Chondrocyte (in vitro differentiated cells): ENCODE results near the gene WNT10A. TPM values are rescaled to one million over a fixed set of nuclear protein-coding genes. Genes with fewer than 3 reads are reported as not detected.

Experiments
- DNase-seq: peaks from one replicate; pipeline ENCODE4 v3.0.0; 2021; ENCODE audit warnings: mixed read lengths, low spot score
- H3K27ac Mint-ChIP-seq: one replicate; pipeline ENCODE4 v1.8.0; 2021; ENCODE audit warnings: mild to moderate bottlenecking, moderate library complexity, mixed read lengths; ENCODE audit not compliant: unreplicated experiment
- H3K27me3 Mint-ChIP-seq: 2 replicates; pipeline ENCODE4 v1.8.0; 2021; ENCODE audit warnings: low read depth, mixed read lengths
- H3K36me3 Mint-ChIP-seq: 2 replicates; pipeline ENCODE4 v1.8.0; 2021; ENCODE audit warnings: low read depth, mixed read lengths
- H3K4me1 Mint-ChIP-seq: 2 replicates; pipeline ENCODE4 v1.8.0; 2021; ENCODE audit warnings: low read depth, mild to moderate bottlenecking, mixed read lengths
- H3K4me3 Mint-ChIP-seq: one replicate; pipeline ENCODE4 v1.8.0; 2021; ENCODE audit warnings: mild to moderate bottlenecking, moderate library complexity, mixed read lengths; ENCODE audit not compliant: unreplicated experiment
- H3K9me3 Mint-ChIP-seq: 2 replicates; pipeline ENCODE4 v1.8.0; 2021; ENCODE audit warnings: low read depth, mixed read lengths
- CTCF ChIP-seq: fragments of 200-600 bp; sonication (generic); IDR thresholded peaks from 2 replicates; pipeline ENCODE4 v1.5.0; 2021; ENCODE audit warnings: antibody characterized with exemption, mild to moderate bottlenecking, moderate library complexity
- total RNA-seq: library from RNA; stranded (reverse); gene quantifications from 3 replicates; pipeline ENCODE4 v1.2.1, GENCODE V29; 2021

The WNT10A gene
- total RNA-seq, 1 donor from 2014 or later, result not detected

GRCh38 chr2:218893349-218894150 is 12.9 kb downstream of the WNT10A start:
- no peaks in the 10 kb centered on the region for H3K9me3 Mint-ChIP-seq
- peaks cover 2% of the 10 kb centered on the region for H3K36me3 Mint-ChIP-seq
- TF ChIP-seq CTCF, result no peak
- no peak overlapping the region for H3K27ac Mint-ChIP-seq
- H3K4me3 Mint-ChIP-seq, result peak overlapping the region; percentile 62
- peaks cover 38% of the 10 kb centered on the region for H3K27me3 Mint-ChIP-seq
- H3K4me1 Mint-ChIP-seq, result peaks cover 17% of the 10 kb centered on the region
- DNase-seq, result no peak

- Mint-ChIP-seq H3K9me3 (no peaks in the 10 kb centered on the region), H3K27ac (no peak overlapping the region), H3K27me3 (peaks cover 44% of the 10 kb centered on the region), H3K4me3 (no peak overlapping the region), H3K4me1 (peaks cover 19% of the 10 kb centered on the region), H3K36me3 (peaks cover 2% of the 10 kb centered on the region)
- no peak for TF ChIP-seq CTCF
- DNase-seq, result no peak
These were observed 13.7 kb downstream of the WNT10A start for GRCh38 chr2:218894151-218894879.

GRCh38 chr2:218894880-218895157 is 14.2 kb downstream of the WNT10A start:
- peaks cover 19% of the 10 kb centered on the region for H3K4me1 Mint-ChIP-seq
- peaks cover 2% of the 10 kb centered on the region for H3K36me3 Mint-ChIP-seq
- peak overlapping the region; percentile 61 for H3K27ac Mint-ChIP-seq
- TF ChIP-seq CTCF, result no peak
- H3K4me3 Mint-ChIP-seq, result no peak overlapping the region
- no peak for DNase-seq
- H3K9me3 Mint-ChIP-seq, result no peaks in the 10 kb centered on the region
- peaks cover 44% of the 10 kb centered on the region for H3K27me3 Mint-ChIP-seq

- no peak overlapping the region for H3K27ac Mint-ChIP-seq
- no peak for TF ChIP-seq CTCF
- DNase-seq, result no peak
- H3K27me3 Mint-ChIP-seq, result peaks cover 45% of the 10 kb centered on the region
- H3K36me3 Mint-ChIP-seq, result peaks cover 2% of the 10 kb centered on the region
- no peaks in the 10 kb centered on the region for H3K9me3 Mint-ChIP-seq
- no peak overlapping the region for H3K4me3 Mint-ChIP-seq
- H3K4me1 Mint-ChIP-seq, result peaks cover 19% of the 10 kb centered on the region
These were observed 14.7 kb downstream of the WNT10A start for GRCh38 chr2:218895326-218895725.

GRCh38 chr2:218895759-218896500 is 15.3 kb downstream of the WNT10A start:
- peaks cover 2% of the 10 kb centered on the region for H3K36me3 Mint-ChIP-seq
- peaks cover 2% of the 10 kb centered on the region for H3K9me3 Mint-ChIP-seq
- no peak overlapping the region for H3K4me3 Mint-ChIP-seq
- no peak overlapping the region for H3K27ac Mint-ChIP-seq
- DNase-seq, result no peak
- TF ChIP-seq CTCF, result no peak
- peaks cover 51% of the 10 kb centered on the region for H3K27me3 Mint-ChIP-seq
- peaks cover 19% of the 10 kb centered on the region for H3K4me1 Mint-ChIP-seq
